HG02571 (cell line): Measurements from ENCODE around the gene LRIG1.

Source experiments
- ATAC-seq: cut with Tn5 transposase; IDR thresholded peaks from one replicate; pipeline ENCODE4 v1.9.1; 2021; ENCODE audit warnings: mild to moderate bottlenecking, moderate library complexity; ENCODE audit not compliant: unreplicated experiment

LRIG1 gene

GRCh38 chr3:66393333-66394005 lies 107.4 kb downstream of the LRIG1 start:
- peak; percentile 7 for ATAC-seq

- ATAC-seq = no peak
These were observed 107.9 kb downstream of the LRIG1 start for GRCh38 chr3:66392966-66393332.

- ATAC-seq = no peak
These were observed 108.3 kb downstream of the LRIG1 start for GRCh38 chr3:66392512-66392911.

- peak; percentile 34 for ATAC-seq
These were observed 110.8 kb downstream of the LRIG1 start for GRCh38 chr3:66390013-66390412.

GRCh38 chr3:66386925-66387650 lies 113.7 kb downstream of the LRIG1 start:
- ATAC-seq = peak; percentile 60

- ATAC-seq = peak; percentile 72
These were observed 114.6 kb downstream of the LRIG1 start for GRCh38 chr3:66386011-66386924.

- no peak for ATAC-seq
These were observed 115.8 kb downstream of the LRIG1 start for GRCh38 chr3:66385066-66385465.

GRCh38 chr3:66383998-66384745 lies 116.7 kb downstream of the LRIG1 start:
- ATAC-seq = no peak

GRCh38 chr3:66383023-66383422 lies 117.8 kb downstream of the LRIG1 start:
- no peak for ATAC-seq

GRCh38 chr3:66382142-66382541 lies 118.7 kb downstream of the LRIG1 start:
- ATAC-seq = no peak

- ATAC-seq = no peak
These were observed 119.2 kb downstream of the LRIG1 start for GRCh38 chr3:66381626-66382025.

- no peak for ATAC-seq
These were observed 120.5 kb downstream of the LRIG1 start for GRCh38 chr3:66380200-66380932.

GRCh38 chr3:66379565-66379964 lies 121.3 kb downstream of the LRIG1 start:
- no peak for ATAC-seq

- ATAC-seq = no peak
These were observed 122.6 kb downstream of the LRIG1 start for GRCh38 chr3:66378256-66378655.

GRCh38 chr3:66377800-66378199 lies 123.0 kb downstream of the LRIG1 start:
- no peak for ATAC-seq

- no peak for ATAC-seq
These were observed 124.3 kb downstream of the LRIG1 start for GRCh38 chr3:66376568-66376967.

- ATAC-seq = no peak
These were observed 128.0 kb downstream of the LRIG1 start for GRCh38 chr3:66372681-66373350.

GRCh38 chr3:66371432-66371831 lies 129.4 kb downstream of the LRIG1 start:
- ATAC-seq = no peak

- ATAC-seq = no peak
These were observed 130.6 kb downstream of the LRIG1 start for GRCh38 chr3:66370179-66370578.

GRCh38 chr3:66367979-66368378 lies 132.8 kb downstream of the LRIG1 start:
- ATAC-seq = no peak
